Esophagus squamous epithelium (tissue), 5 donors: ENCODE data around the gene SSX2IP. TPM values are rescaled to one million over a fixed set of nuclear protein-coding genes. Genes with fewer than 3 reads are reported as not detected.
"Not testable (repeated sequence)": the region's sequence is repeated elsewhere in the genome, so short reads cannot be mapped to it uniquely, and the experiment has no call there.

Experiments
- DNase-seq: peaks from one replicate; lab custom pipeline; 2025; lab: John Stamatoyannopoulos, UW
- H3K27ac ChIP-seq, 4 donors: fragments of 200-600 bp; sonication (generic); one replicate each; pipeline ENCODE4 v1.5.1; 2016 to 2019; ENCODE audit warnings: mild to moderate bottlenecking in 1 of 4
- H3K27me3 ChIP-seq, 4 donors: fragments of 200-600 bp; sonication (generic); 1 replicate in 3 of 4; 2 replicates in 1 of 4; pipeline versions ENCODE4 v1.5.1 to v1.6.0; 2017 to 2021; ENCODE audit warnings: antibody characterized with exemption in 1 of 4
- H3K36me3 ChIP-seq, 3 donors: fragments of 200-600 bp; sonication (generic); one replicate each; pipeline ENCODE4 v1.5.1; 2016 to 2019
- H3K4me1 ChIP-seq, 3 donors: fragments of 200-600 bp; sonication (generic); one replicate each; pipeline ENCODE4 v1.5.1; 2017 to 2019
- H3K4me3 ChIP-seq, 4 donors: fragments of 200-600 bp; sonication (generic); 1 replicate in 3 of 4; 2 replicates in 1 of 4; pipeline ENCODE4 v1.5.1; 2016 to 2019; ENCODE audit warnings: mild to moderate bottlenecking in 2 of 4, moderate library complexity in 1 of 4
- H3K9me3 ChIP-seq, 3 donors: fragments of 200-600 bp; sonication (generic); one replicate each; pipeline ENCODE4 v1.5.1; 2016 to 2019
- POLR2A ChIP-seq, 4 donors: fragments of 450-650 bp; IDR thresholded peaks; one replicate each; pipeline ENCODE4 v1.6.1; 2017; ENCODE audit warnings: antibody characterized with exemption in 4 of 4, mild to moderate bottlenecking in 4 of 4, moderate library complexity in 3 of 4
- WGBS, 2 donors: methylation state at CpG; one replicate each; pipeline ENCODE4 v1.1.5; 2018; 5-methylcytosine and 5-hydroxymethylcytosine counted together
- intact Hi-C: fragments of 100-400 bp; cut with DNase I; formaldehyde crosslinking; loops from one replicate; pipeline ENCODE4 v1.15.0; 2022
- total RNA-seq, 4 donors: library from RNA; depleted of rRNA; stranded (reverse); fragments of >200 nt; gene quantifications; one replicate each; pipeline ENCODE4 v1.1.0, GENCODE V29; 2016
- TF ChIP-seq, protein P1 (sequence below), 6 experiments: fragments of 450-650 bp in 4 of 6; fragments of 200-600 bp in 2 of 6; sonication (generic) in 2 of 6; IDR thresholded peaks; one replicate each; pipeline ENCODE4 v1.5.1; 2016 to 2019; ENCODE audit warnings: antibody characterized with exemption in 6 of 6, mild to moderate bottlenecking in 4 of 6, moderate library complexity in 4 of 6
- donor health status: DM: yes; HTN: yes; CAD: no.

SSX2IP gene
- total RNA-seq, 4 donors from 2014 or later = 6.5 to 13.4 (median 8.6) TPM

DNA sequence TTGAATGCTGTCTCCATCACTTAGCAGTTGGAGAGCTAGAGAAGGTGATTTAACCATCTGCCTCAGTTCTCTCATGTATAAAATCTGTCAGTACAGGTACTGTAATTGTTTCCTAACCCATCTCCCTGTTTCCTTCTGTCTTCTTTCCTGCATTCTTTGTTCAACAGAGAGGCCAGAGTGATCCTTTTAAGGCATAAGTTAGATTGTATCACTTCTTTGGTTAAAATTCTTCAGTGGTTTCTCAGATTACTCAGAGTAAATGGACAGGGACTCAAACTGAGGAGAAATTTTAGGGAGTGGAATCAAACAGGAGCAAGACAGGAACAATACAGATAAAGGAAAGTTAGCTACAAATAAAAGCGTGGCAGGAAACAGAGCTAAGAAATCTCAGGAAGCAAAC, 45.2 kb upstream of the SSX2IP start:
- Histone ChIP-seq H3K27me3 (no peaks in the 10 kb centered on the region), H3K36me3 (no peaks in the 10 kb centered on the region), H3K4me3 (no peak overlapping the region), H3K27ac (no peak overlapping the region), H3K9me3 (no peaks in the 10 kb centered on the region), H3K4me1 (no peaks in the 10 kb centered on the region)
- WGBS, 2 donors = 88 to 92% methylated on average over 1 of the region's 1 CpG
- no peak for TF ChIP-seq POLR2A (IDR thresholded peaks at IDR 0.05)
- TF ChIP-seq, protein P1, sequence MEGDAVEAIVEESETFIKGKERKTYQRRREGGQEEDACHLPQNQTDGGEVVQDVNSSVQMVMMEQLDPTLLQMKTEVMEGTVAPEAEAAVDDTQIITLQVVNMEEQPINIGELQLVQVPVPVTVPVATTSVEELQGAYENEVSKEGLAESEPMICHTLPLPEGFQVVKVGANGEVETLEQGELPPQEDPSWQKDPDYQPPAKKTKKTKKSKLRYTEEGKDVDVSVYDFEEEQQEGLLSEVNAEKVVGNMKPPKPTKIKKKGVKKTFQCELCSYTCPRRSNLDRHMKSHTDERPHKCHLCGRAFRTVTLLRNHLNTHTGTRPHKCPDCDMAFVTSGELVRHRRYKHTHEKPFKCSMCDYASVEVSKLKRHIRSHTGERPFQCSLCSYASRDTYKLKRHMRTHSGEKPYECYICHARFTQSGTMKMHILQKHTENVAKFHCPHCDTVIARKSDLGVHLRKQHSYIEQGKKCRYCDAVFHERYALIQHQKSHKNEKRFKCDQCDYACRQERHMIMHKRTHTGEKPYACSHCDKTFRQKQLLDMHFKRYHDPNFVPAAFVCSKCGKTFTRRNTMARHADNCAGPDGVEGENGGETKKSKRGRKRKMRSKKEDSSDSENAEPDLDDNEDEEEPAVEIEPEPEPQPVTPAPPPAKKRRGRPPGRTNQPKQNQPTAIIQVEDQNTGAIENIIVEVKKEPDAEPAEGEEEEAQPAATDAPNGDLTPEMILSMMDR (IDR thresholded peaks at IDR 0.05) = no peak
- intact Hi-C loops = no loop called here
- DNase-seq = no peak

DNA sequence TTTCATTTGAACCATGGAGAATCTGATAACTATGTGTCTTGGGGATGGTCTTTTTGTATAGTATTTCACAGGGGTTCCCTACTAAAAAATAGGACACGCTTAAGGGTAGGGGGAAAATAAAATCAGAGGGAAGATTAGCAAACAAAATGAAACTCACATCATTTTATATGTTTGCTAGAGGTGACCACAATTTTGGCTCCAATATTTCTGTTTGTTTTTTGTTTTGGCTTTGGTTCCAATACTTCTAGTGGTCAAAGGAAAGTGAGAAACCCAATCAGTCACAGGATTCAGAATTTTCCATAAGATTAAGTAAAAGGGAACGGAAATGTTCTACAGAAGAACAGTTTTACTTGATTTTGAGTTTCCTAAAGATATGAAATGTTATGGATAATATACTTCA, 42.3 kb upstream of the SSX2IP start:
- no peaks in the 10 kb centered on the region for H3K4me1 ChIP-seq
- intact Hi-C loops = no loop called here
- no peaks in the 10 kb centered on the region for H3K36me3 ChIP-seq

DNA sequence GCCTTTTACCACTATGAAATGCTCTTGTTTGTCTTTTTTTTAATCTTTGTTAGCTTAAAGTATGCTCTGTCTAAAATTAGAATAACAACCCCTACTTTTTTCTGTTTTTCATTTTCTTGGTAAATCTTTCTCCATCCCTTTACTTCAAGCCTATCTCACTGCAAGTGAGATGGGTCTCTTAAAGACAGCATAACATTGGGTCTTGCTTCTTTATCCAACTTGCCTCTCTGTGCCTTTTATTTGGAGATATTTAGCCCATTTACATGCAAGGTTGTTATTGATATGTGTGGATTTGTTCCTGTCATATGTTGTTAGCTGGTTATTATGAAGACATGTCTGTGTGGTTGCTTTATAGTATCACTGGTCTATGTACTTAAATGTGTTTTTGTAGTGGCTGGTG, 41.3 kb upstream of the SSX2IP start:
- Histone ChIP-seq H3K9me3 (no peaks in the 10 kb centered on the region), H3K36me3 (no peaks in the 10 kb centered on the region), H3K4me3 (no peak overlapping the region), H3K4me1 (peaks cover 0 to 3% (median 0%) of the 10 kb centered on the region in 3 donors), H3K27ac (no peak overlapping the region), H3K27me3 (no peaks in the 10 kb centered on the region)
- TF ChIP-seq, protein P1 (IDR thresholded peaks at IDR 0.05) = no peak
- TF ChIP-seq POLR2A (IDR thresholded peaks at IDR 0.05) = no peak
- no peak for DNase-seq
- intact Hi-C loops = no loop called here

More for the DNA sequence above, 42.3 kb upstream of the SSX2IP start:
- no peak overlapping the region for H3K4me3 ChIP-seq
- no peak overlapping the region for H3K27ac ChIP-seq
- DNase-seq = no peak
- no peaks in the 10 kb centered on the region for H3K27me3 ChIP-seq
- WGBS, 2 donors = 81 to 85% methylated on average over 2 of the region's 2 CpGs
- TF ChIP-seq, protein P1 (IDR thresholded peaks at IDR 0.05) = no peak
- TF ChIP-seq POLR2A (IDR thresholded peaks at IDR 0.05) = no peak
- H3K9me3 ChIP-seq = no peaks in the 10 kb centered on the region

DNA sequence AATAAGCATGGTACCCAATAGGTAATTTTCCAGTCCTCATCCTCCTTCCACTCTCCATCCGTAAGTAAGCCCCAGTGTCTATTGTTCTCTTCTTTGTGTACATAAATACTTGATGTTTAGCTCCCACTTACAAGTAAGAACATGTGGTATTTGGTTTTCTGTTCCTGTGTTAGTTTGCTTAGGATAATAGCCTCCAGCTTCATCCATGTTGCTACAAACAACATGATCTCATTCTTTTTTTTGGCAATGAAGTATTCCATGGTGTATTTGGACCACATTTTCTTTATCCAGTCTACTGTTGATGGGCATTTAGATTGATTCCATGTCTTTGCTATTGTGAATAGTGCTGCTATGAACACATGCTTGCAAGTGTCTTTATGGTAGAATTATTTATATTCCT, 37.5 kb upstream of the SSX2IP start:
- DNase-seq, H3K27me3 ChIP-seq, H3K36me3 ChIP-seq, H3K4me3 ChIP-seq, H3K9me3 ChIP-seq, intact Hi-C loops, H3K4me1 ChIP-seq, H3K27ac ChIP-seq: not testable (repeated sequence)
- WGBS, 2 donors = 4 to 33% methylated on average over 1 of the region's 1 CpG

DNA sequence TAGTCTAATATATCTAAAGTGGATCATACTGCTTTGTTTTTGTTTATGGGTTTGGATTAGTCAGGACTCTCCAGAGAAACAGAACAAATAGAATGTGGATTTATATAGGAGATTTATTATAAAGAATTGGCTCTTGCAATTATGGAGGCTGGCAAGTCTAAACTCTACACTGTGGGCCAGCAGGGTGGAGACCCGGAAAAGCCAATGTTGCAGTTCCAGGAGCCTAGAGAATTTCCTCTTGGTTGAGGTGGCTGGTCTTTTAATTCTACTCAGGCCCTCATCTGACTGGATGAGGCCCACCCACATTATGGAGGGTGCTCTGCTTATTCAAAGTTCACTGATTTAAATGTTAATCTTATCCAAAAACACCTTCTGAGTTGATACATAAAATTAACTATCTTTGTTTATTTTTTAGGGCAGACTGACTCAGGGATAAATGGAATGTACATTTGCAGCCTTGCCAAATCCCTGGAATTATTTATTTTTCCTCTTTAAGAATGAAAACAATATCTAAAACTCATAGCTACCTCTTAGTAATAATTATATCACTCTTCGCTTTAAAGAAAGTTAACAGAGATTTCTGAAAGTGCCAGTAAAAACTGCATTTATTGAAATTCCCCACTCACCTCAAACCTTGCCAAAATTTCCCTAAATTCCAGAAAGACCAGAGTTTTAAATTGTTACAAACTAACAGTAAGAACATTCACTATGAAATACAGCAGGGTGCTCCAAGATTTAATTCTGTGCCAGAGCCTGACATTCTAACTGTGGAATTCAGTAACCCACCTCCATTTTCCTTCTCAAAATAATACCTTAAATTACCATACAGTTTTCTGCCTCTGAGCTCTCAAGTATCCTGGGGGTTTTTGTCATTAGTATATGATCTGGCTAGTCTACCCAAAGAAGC, 36.6 kb upstream of the SSX2IP start:
- Histone ChIP-seq H3K27me3 (no peaks in the 10 kb centered on the region), H3K27ac (no peak overlapping the region), H3K4me1 (peaks cover 0 to 8% (median 0%) of the 10 kb centered on the region in 3 donors), H3K4me3 (no peak overlapping the region), H3K9me3 (no peaks in the 10 kb centered on the region), H3K36me3 (no peaks in the 10 kb centered on the region)
- no peak for DNase-seq
- TF ChIP-seq POLR2A (IDR thresholded peaks at IDR 0.05) = no peak
- TF ChIP-seq, protein P1 (IDR thresholded peaks at IDR 0.05) = no peak
- 53 to 70% methylated on average over 2 of the region's 2 CpGs for WGBS, 2 donors
- intact Hi-C loops = no loop called here
